HG02610 (cell line): ENCODE measurements around the gene PFN1.

ENCODE experiments used
- ATAC-seq: cut with Tn5 transposase; IDR thresholded peaks from one replicate; pipeline ENCODE4 v1.9.1; 2021; ENCODE audit warnings: mild to moderate bottlenecking, moderate library complexity; ENCODE audit not compliant: unreplicated experiment

Gene PFN1

GRCh38 chr17:4968486-4969046 is 20.2 kb upstream of the PFN1 start:
- no peak for ATAC-seq

- peak; percentile 50 for ATAC-seq
Observed at GRCh38 chr17:4967539-4968485, 19.5 kb upstream of the PFN1 start, which contains the start of gene SPAG7. TSS of gene SPAG7 (minus strand) at chr17:4967817. CDS start at chr17:4967804, 13 bp downstream.

GRCh38 chr17:4966844-4967538 is 18.7 kb upstream of the PFN1 start:
- ATAC-seq, result peak; percentile 76

- ATAC-seq, result no peak
Observed at GRCh38 chr17:4965311-4965986, 17.1 kb upstream of the PFN1 start.

GRCh38 chr17:4960279-4960922 is 12.1 kb upstream of the PFN1 start:
- ATAC-seq, result no peak

- ATAC-seq, result no peak
Observed at GRCh38 chr17:4959261-4959965, 11.1 kb upstream of the PFN1 start.

- no peak for ATAC-seq
Observed at GRCh38 chr17:4958102-4958501, 9.8 kb upstream of the PFN1 start.

- no peak for ATAC-seq
Observed at GRCh38 chr17:4956493-4957061, 8.2 kb upstream of the PFN1 start.

- ATAC-seq, result no peak
Observed at GRCh38 chr17:4955091-4955490, 6.8 kb upstream of the PFN1 start.

GRCh38 chr17:4953451-4953961 is 5.2 kb upstream of the PFN1 start:
- ATAC-seq, result no peak

GRCh38 chr17:4951486-4951885 is 3.2 kb upstream of the PFN1 start:
- ATAC-seq, result no peak

- no peak for ATAC-seq
Observed at GRCh38 chr17:4950746-4951204, 2.4 kb upstream of the PFN1 start, which contains the start of gene ENO3. TSS of gene ENO3 (plus strand) at chr17:4951119. CDS start at chr17:4951830, 711 bp downstream.

- no peak for ATAC-seq
Observed at GRCh38 chr17:4950075-4950745, 1.9 kb upstream of the PFN1 start.

- peak; percentile 24 for ATAC-seq
Observed at GRCh38 chr17:4949321-4950074, 1.2 kb upstream of the PFN1 start.

GRCh38 chr17:4948931-4949320 is 596 bp upstream of the PFN1 start:
- peak; percentile 26 for ATAC-seq

- no peak for ATAC-seq
Observed at GRCh38 chr17:4947411-4948165, 742 bp downstream of the PFN1 start.

- no peak for ATAC-seq
Observed at GRCh38 chr17:4947010-4947410, 1.3 kb downstream of the PFN1 start.
